GM03348 (cell line): ENCODE results near the gene CBLN2.

ENCODE experiments used
- DNase-seq: peaks from one replicate; pipeline ENCODE4 v3.0.0; 2012; ENCODE audit warnings: low spot score

The CBLN2 gene

GRCh38 chr18:72544092-72544886 is at the start of gene CBLN2:
Gene CBLN2 (minus strand): TSS chr18:72544342. CDS start chr18:72542160, 2,182 bp downstream.
- DNase-seq = peak; percentile 88

- DNase-seq = no peak
Measured at GRCh38 chr18:72588360-72588759, 44.2 kb upstream of the CBLN2 start.

- DNase-seq = no peak
Measured at GRCh38 chr18:72584787-72585186, 40.6 kb upstream of the CBLN2 start.

- no peak for DNase-seq
Measured at GRCh38 chr18:72581976-72582375, 37.8 kb upstream of the CBLN2 start.

GRCh38 chr18:72572896-72573295 is 28.8 kb upstream of the CBLN2 start:
- DNase-seq = no peak

- no peak for DNase-seq
Measured at GRCh38 chr18:72566290-72566689, 22.1 kb upstream of the CBLN2 start.

- no peak for DNase-seq
Measured at GRCh38 chr18:72555968-72556367, 11.8 kb upstream of the CBLN2 start.

- no peak for DNase-seq
Measured at GRCh38 chr18:72555101-72555500, 11.0 kb upstream of the CBLN2 start.

- DNase-seq = no peak
Measured at GRCh38 chr18:72543357-72544055, 636 bp downstream of the CBLN2 start.

GRCh38 chr18:72542984-72543356 is 1.2 kb downstream of the CBLN2 start:
- peak; percentile 6 for DNase-seq

- peak; percentile 7 for DNase-seq
Measured at GRCh38 chr18:72542342-72542741, 1.8 kb downstream of the CBLN2 start.

GRCh38 chr18:72541871-72542332 is 2.2 kb downstream of the CBLN2 start:
- DNase-seq = no peak

- no peak for DNase-seq
Measured at GRCh38 chr18:72539901-72540300, 4.2 kb downstream of the CBLN2 start.

GRCh38 chr18:72530622-72531021 is 13.5 kb downstream of the CBLN2 start:
- DNase-seq = no peak

- DNase-seq = no peak
Measured at GRCh38 chr18:72504866-72505265, 39.3 kb downstream of the CBLN2 start.

- DNase-seq = no peak
Measured at GRCh38 chr18:72502671-72503431, 41.3 kb downstream of the CBLN2 start.

- DNase-seq = no peak
Measured at GRCh38 chr18:72492497-72492896, 51.6 kb downstream of the CBLN2 start.
